Measurements from ENCODE around the gene GLCCI1.

GLCCI1 gene

GRCh38 chr7:8121243-8121642 is 152.6 kb downstream of the GLCCI1 start:
- Mint-ChIP-seq H3K27me3 (no peaks in the 10 kb centered on the region), H3K4me3 (no peak overlapping the region), H3K4me1 (ENCODE audit: low read depth) (peaks cover 78% of the 10 kb centered on the region), H3K36me3 (ENCODE audit: low read depth) (no peaks in the 10 kb centered on the region), H3K27ac (peak overlapping the region; percentile 61), H3K9me3 (peaks cover 5% of the 10 kb centered on the region)
- DNase-seq: no peak

DNA sequence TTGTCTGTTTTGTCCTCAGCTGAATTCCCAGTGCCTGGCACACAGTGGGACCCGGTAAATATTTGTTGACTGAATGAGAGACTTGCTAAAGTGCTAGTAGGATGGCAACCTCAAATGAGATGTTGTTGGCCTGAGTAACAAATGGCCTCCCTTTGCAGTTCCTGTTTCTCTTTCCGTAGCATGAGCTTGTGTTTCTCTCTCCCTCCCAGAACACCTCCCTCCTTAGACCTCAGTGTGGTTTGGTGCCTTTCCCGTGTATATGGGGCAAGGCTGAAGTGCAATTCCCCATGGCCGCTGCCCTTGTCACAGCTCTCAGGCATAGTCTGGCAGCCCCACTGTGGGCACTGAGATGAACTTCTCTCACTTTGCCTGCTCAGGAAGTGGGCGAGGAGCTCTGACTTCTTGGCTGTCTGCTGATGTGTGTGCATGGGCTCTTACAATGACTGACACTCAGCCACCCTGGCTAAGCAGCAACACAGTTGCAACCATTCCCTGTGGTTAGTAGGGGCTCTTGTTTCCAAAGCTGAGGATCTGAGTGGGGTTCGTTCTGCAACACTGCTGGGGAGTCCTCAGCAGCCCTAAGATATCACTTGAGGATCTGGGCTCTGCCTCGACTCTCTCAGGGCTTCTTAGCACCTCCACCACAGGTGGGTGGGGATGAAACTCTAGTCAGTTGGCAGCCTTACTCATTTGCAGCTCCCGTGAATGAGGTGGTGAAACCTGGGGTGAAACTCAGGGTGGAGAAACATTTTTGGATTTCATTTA is 157.3 kb downstream of the GLCCI1 start:
- Mint-ChIP-seq H3K4me3 (peak overlapping the region; percentile 63), H3K9me3 (no peaks in the 10 kb centered on the region), H3K27me3 (no peaks in the 10 kb centered on the region), H3K4me1 (ENCODE audit: low read depth) (peaks cover 83% of the 10 kb centered on the region), H3K36me3 (ENCODE audit: low read depth) (no peaks in the 10 kb centered on the region), H3K27ac (peak overlapping the region; percentile 96)
- peak; percentile 82 for DNase-seq

- H3K4me3 Mint-ChIP-seq: peak overlapping the region; percentile 63
- no peaks in the 10 kb centered on the region for H3K36me3 Mint-ChIP-seq (ENCODE audit: low read depth)
- H3K27me3 Mint-ChIP-seq: no peaks in the 10 kb centered on the region
- DNase-seq: no peak
- no peaks in the 10 kb centered on the region for H3K9me3 Mint-ChIP-seq
- peaks cover 83% of the 10 kb centered on the region for H3K4me1 Mint-ChIP-seq (ENCODE audit: low read depth)
- H3K27ac Mint-ChIP-seq: peak overlapping the region; percentile 96
Observed at GRCh38 chr7:8126601-8127167, 158.1 kb downstream of the GLCCI1 start.

- Mint-ChIP-seq H3K36me3 (ENCODE audit: low read depth) (no peaks in the 10 kb centered on the region), H3K4me1 (ENCODE audit: low read depth) (peaks cover 94% of the 10 kb centered on the region), H3K9me3 (no peaks in the 10 kb centered on the region), H3K27me3 (no peaks in the 10 kb centered on the region), H3K27ac (peak overlapping the region; percentile 7), H3K4me3 (no peak overlapping the region)
- no peak for DNase-seq
Observed at GRCh38 chr7:8128449-8129317, 160.1 kb downstream of the GLCCI1 start.

GRCh38 chr7:8129318-8129659 is 160.7 kb downstream of the GLCCI1 start:
- no peaks in the 10 kb centered on the region for H3K36me3 Mint-ChIP-seq (ENCODE audit: low read depth)
- peaks cover 97% of the 10 kb centered on the region for H3K4me1 Mint-ChIP-seq (ENCODE audit: low read depth)
- no peak for DNase-seq
- H3K27me3 Mint-ChIP-seq: no peaks in the 10 kb centered on the region
- peak overlapping the region; percentile 24 for H3K4me3 Mint-ChIP-seq
- peak overlapping the region; percentile 53 for H3K27ac Mint-ChIP-seq
- H3K9me3 Mint-ChIP-seq: no peaks in the 10 kb centered on the region

DNA sequence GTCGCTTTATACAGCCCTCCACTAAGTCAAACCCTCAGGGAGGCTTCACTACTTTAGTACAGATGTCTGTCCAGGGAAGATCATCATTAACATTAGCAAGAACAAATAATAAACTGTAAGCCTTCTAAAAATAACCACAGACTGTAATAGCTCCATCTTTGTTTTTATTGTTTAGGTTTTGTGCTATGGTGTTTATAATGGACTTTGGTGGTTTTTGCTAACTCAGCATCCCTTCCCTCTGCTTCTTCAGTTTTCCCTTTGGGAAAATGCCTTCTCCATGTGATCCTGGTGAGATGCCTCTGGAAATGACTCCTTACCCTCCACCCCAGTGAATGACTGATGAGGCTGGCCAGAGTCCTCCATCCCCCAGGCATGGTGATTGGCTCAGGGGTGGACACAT is 162.1 kb downstream of the GLCCI1 start:
- Mint-ChIP-seq H3K4me3 (no peak overlapping the region), H3K27me3 (no peaks in the 10 kb centered on the region), H3K27ac (no peak overlapping the region), H3K4me1 (ENCODE audit: low read depth) (peaks cover 94% of the 10 kb centered on the region), H3K9me3 (no peaks in the 10 kb centered on the region), H3K36me3 (ENCODE audit: low read depth) (no peaks in the 10 kb centered on the region)
- DNase-seq: no peak

GRCh38 chr7:8131694-8132605 is 163.4 kb downstream of the GLCCI1 start:
- Mint-ChIP-seq H3K4me3 (peak overlapping the region; percentile 16), H3K36me3 (ENCODE audit: low read depth) (no peaks in the 10 kb centered on the region), H3K27me3 (no peaks in the 10 kb centered on the region), H3K9me3 (no peaks in the 10 kb centered on the region), H3K27ac (peak overlapping the region; percentile 6), H3K4me1 (ENCODE audit: low read depth) (peaks cover 84% of the 10 kb centered on the region)
- DNase-seq: no peak

- DNase-seq: no peak
- Mint-ChIP-seq H3K27me3 (no peaks in the 10 kb centered on the region), H3K4me3 (no peak overlapping the region), H3K4me1 (ENCODE audit: low read depth) (peaks cover 70% of the 10 kb centered on the region), H3K36me3 (ENCODE audit: low read depth) (no peaks in the 10 kb centered on the region), H3K27ac (no peak overlapping the region), H3K9me3 (no peaks in the 10 kb centered on the region)
Observed at GRCh38 chr7:8133188-8133848, 164.7 kb downstream of the GLCCI1 start.

- Mint-ChIP-seq H3K9me3 (no peaks in the 10 kb centered on the region), H3K4me1 (ENCODE audit: low read depth) (peaks cover 62% of the 10 kb centered on the region), H3K27ac (peak overlapping the region; percentile 84), H3K36me3 (ENCODE audit: low read depth) (no peaks in the 10 kb centered on the region), H3K4me3 (peak overlapping the region; percentile 18), H3K27me3 (no peaks in the 10 kb centered on the region)
- no peak for DNase-seq
Observed at GRCh38 chr7:8134089-8134733, 165.6 kb downstream of the GLCCI1 start.

DNA sequence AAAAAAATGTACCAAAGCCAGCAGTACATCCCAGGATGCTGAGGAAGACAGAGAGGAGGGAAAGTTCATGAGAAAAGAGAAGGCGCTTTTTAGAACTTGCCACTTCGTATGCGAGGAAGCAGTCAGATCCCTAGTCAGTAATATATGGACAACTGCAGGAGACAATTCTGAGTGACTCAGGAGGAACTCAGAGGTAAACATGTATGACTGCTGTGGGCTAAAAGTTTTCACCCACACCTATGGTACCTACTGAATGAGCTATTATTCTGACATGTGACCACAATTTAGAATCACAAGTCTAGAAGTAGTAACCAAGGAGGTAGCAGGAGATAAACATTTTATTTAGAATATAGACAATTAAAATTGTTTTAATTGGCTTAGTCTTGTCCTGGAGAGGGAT is 166.8 kb downstream of the GLCCI1 start:
- no peaks in the 10 kb centered on the region for H3K9me3 Mint-ChIP-seq
- H3K4me3 Mint-ChIP-seq: no peak overlapping the region
- H3K36me3 Mint-ChIP-seq (ENCODE audit: low read depth): no peaks in the 10 kb centered on the region
- DNase-seq: no peak
- peaks cover 55% of the 10 kb centered on the region for H3K4me1 Mint-ChIP-seq (ENCODE audit: low read depth)
- H3K27ac Mint-ChIP-seq: peak overlapping the region; percentile 28
- no peaks in the 10 kb centered on the region for H3K27me3 Mint-ChIP-seq

- no peaks in the 10 kb centered on the region for H3K9me3 Mint-ChIP-seq
- H3K4me1 Mint-ChIP-seq (ENCODE audit: low read depth): peaks cover 51% of the 10 kb centered on the region
- no peak overlapping the region for H3K27ac Mint-ChIP-seq
- no peak overlapping the region for H3K4me3 Mint-ChIP-seq
- H3K36me3 Mint-ChIP-seq (ENCODE audit: low read depth): no peaks in the 10 kb centered on the region
- no peak for DNase-seq
- no peaks in the 10 kb centered on the region for H3K27me3 Mint-ChIP-seq
Observed at GRCh38 chr7:8136051-8136730, 167.6 kb downstream of the GLCCI1 start.

Measured in activated T-cell treated with anti-CD3 and anti-CD28 coated beads, Interleukin-2, amount 50 U/mL, for 24 hours (primary cell).